Progenitor cell of endocrine pancreas (in vitro differentiated cells): ENCODE data around the gene FADS3. TPM values are rescaled to one million over a fixed set of nuclear protein-coding genes. Genes with fewer than 3 reads are reported as not detected.

ENCODE experiments used
- DNase-seq: peaks from one replicate; pipeline ENCODE4 v3.0.0; 2021; ENCODE audit warnings: low spot score; ENCODE audit not compliant: unreplicated experiment
- H3K27ac Mint-ChIP-seq: 2 replicates; pipeline ENCODE4 v1.8.0; 2021; ENCODE audit warnings: mild to moderate bottlenecking, moderate library complexity, mixed read lengths
- H3K27me3 Mint-ChIP-seq: 2 replicates; pipeline ENCODE4 v1.8.0; 2021; ENCODE audit warnings: mixed read lengths
- H3K36me3 Mint-ChIP-seq: 2 replicates; pipeline ENCODE4 v1.8.0; 2022; ENCODE audit warnings: mixed read lengths; ENCODE audit not compliant: insufficient read depth
- H3K4me1 Mint-ChIP-seq: 2 replicates; pipeline ENCODE4 v1.8.0; 2021; ENCODE audit warnings: low read depth, mixed read lengths
- H3K4me3 Mint-ChIP-seq: 2 replicates; pipeline ENCODE4 v1.8.0; 2021; ENCODE audit warnings: low read depth, mild to moderate bottlenecking, moderate library complexity, mixed read lengths
- H3K9me3 Mint-ChIP-seq: 2 replicates; pipeline ENCODE4 v1.8.0; 2021; ENCODE audit warnings: low read depth, mixed read lengths
- CTCF ChIP-seq: fragments of 200-600 bp; sonication (generic); IDR thresholded peaks from one replicate; pipeline ENCODE4 v1.5.0; 2021; ENCODE audit warnings: antibody characterized with exemption, mild to moderate bottlenecking; ENCODE audit not compliant: unreplicated experiment
- total RNA-seq: library from RNA; stranded (reverse); gene quantifications from 2 replicates; pipeline ENCODE4 v1.2.1, GENCODE V29; 2021

Gene FADS3
- total RNA-seq, 1 donor from 2014 or later = 21.2 TPM

DNA sequence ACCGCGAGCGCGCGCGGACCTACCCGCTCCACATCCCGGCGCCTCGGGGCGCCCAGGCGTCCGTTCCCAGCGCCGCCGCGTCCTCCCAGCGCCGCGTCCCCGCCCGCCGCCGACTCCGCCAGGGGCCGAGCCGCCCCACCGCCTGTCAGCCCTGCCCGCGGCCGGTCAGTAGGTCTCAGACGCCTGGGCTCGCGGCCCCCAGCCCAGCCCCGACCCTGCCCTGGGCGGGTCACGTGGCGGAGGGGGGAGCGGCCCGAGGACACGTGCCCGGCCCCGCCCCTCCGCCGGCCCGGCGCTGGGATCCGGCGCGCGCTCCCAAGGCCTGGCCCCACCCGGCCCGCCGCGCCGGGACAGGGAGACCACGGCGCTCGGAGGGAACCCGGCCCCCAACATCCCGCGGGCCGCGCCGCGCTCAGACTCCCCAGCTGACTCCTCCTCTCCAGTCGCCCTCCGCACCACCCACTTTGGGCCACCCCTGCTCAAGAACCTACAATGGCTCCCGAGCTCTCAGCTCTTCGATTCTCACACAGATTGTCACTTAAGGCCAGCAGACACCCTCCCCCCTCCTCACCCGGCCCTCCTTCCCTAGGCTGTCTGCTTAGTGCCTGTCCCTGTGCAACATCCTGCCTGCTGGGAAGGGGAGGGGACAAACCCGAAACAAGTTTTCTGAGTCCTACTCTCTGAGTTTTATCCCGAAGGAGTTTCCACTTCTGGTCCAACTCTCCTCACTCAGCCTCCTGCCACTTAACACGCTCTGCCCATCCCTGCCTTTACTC, 26.2 kb upstream of the FADS3 start, which contains the start of gene RAB3IL1:
RAB3IL1 (minus strand) TSS at position 233 of the 776 bp plus-strand sequence; CDS start at position 34, 199 bp downstream.
- TF ChIP-seq CTCF = no peak
- Mint-ChIP-seq H3K36me3 (no peaks in the 10 kb centered on the region), H3K27ac (peak within 1 kb of the TSS; percentile 43), H3K4me1 (peaks cover 10% of the 10 kb centered on the region), H3K27me3 (peaks cover 59% of the 10 kb centered on the region), H3K4me3 (peak within 1 kb of the TSS; percentile 77), H3K9me3 (no peaks in the 10 kb centered on the region)
- DNase-seq = peak; percentile 56

- Mint-ChIP-seq H3K27me3 (peaks cover 60% of the 10 kb centered on the region), H3K4me1 (peaks cover 10% of the 10 kb centered on the region), H3K9me3 (no peaks in the 10 kb centered on the region), H3K27ac (no peak overlapping the region), H3K36me3 (no peaks in the 10 kb centered on the region), H3K4me3 (peak overlapping the region; percentile 51)
- DNase-seq = no peak
- TF ChIP-seq CTCF = no peak
Measured at GRCh38 chr11:61916737-61917333, 25.5 kb upstream of the FADS3 start.

DNA sequence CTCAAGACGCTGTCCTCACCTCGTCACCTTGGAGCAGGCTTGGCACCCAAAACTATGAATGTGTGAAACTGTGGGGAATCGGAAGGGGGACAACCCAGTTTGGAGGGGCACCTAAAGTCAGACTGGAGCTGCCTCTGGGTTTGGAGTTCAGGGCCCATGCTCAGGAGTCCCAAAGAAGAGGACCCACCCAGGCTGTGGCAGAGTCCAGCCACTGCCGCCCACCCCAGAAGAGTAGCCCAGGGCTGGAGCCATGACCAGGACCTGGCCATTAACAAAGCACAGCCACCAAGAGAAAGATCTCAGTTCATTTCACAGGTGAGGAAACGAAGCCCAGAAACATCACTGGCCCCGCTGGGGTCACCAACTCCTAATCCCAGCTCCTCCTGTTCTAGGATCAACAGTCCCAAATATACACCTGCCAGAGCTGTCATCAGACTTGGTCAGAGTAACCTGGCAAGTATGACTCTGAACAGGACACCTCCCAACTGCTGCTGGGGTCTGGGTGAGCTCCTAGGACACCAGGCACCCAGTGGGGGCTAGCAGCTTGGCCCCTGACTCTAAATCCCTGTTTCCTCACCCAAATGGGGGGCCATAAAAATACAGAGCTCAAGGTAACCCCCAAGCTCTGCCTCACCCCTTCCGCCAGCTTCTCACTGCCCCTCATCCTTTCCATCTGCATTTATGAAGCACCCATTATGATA, 23.3 kb upstream of the FADS3 start:
- no peak overlapping the region for H3K4me3 Mint-ChIP-seq
- H3K36me3 Mint-ChIP-seq = no peaks in the 10 kb centered on the region
- peaks cover 58% of the 10 kb centered on the region for H3K27me3 Mint-ChIP-seq
- H3K4me1 Mint-ChIP-seq = peaks cover 7% of the 10 kb centered on the region
- no peak overlapping the region for H3K27ac Mint-ChIP-seq
- no peaks in the 10 kb centered on the region for H3K9me3 Mint-ChIP-seq
- TF ChIP-seq CTCF = no peak
- no peak for DNase-seq

GRCh38 chr11:61913699-61914395, 22.5 kb upstream of the FADS3 start:
- Mint-ChIP-seq H3K36me3 (no peaks in the 10 kb centered on the region), H3K4me1 (peaks cover 7% of the 10 kb centered on the region), H3K4me3 (no peak overlapping the region), H3K9me3 (no peaks in the 10 kb centered on the region), H3K27me3 (peaks cover 50% of the 10 kb centered on the region), H3K27ac (no peak overlapping the region)
- no peak for TF ChIP-seq CTCF
- no peak for DNase-seq
